HG03469 (cell line): Measurements from ENCODE around the gene GLIPR1L2.
"Not testable (repeated sequence)": the region's sequence is repeated elsewhere in the genome, so short reads cannot be mapped to it uniquely, and the experiment has no call there.

Experiments used
- ATAC-seq: cut with Tn5 transposase; IDR thresholded peaks from one replicate; pipeline ENCODE4 v1.9.1; 2021; ENCODE audit warnings: mild to moderate bottlenecking, moderate library complexity, moderate number of reproducible peaks; ENCODE audit not compliant: unreplicated experiment

Gene GLIPR1L2

DNA sequence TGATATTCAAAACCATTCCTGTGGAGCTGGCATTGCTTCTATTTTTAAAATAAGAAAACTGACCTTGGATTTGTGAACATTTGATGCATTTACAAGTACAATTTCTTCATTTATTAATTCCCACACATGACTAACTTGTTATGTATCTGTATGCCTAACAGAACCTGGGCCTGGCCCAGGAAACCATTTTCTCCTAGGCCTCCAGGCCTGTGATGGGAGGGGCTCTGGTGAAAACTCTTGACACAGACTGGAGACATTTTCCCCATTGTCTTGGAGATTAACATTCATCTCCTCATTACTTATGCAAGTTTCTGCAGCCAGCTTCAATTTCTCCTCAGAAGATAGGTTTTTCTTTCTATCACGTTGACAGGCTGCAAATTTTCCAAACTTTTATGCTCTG is 42.0 kb downstream of the GLIPR1L2 start:
- no peak for ATAC-seq

DNA sequence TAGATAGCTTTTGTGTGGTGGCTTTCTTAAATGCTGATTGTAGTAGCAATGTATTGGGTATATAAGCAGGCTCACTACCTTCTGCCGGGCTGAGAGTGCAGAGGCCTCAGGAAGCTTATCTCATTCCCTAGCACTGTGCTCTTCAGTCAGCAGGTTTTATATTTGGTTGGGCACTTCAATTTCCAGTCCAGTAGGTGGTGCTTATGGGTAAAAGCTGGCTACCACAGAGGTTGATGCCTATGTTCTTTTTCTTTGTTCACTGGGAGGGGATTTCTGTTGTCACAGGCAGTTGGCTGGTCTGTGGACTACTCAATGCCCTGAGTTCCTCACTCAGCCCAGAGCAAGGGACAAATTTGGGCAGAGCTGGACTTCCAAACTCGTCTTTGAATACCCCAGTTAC is 46.7 kb downstream of the GLIPR1L2 start:
- ATAC-seq, result peak; percentile 71

GRCh38 chr12:75438059-75438754 is 47.3 kb downstream of the GLIPR1L2 start:
- ATAC-seq, result no peak

DNA sequence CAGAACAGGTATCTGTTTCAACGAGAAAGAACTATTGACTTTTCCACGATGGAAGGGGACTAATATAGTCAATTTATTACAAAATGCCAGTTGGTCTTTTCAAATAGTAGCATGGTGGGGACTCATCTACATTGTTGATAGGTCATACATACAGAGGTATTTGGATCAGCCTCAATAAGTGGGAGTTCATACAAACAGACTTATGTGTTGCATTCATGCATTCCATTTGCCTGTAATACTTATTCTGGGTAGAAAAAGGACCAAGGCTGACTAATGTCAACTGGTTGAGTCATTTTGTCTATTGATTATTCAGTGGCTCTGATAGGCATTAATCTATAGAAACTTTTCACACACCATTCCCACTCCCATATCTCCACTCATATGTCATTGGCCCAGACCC is 48.2 kb downstream of the GLIPR1L2 start:
- no peak for ATAC-seq

DNA sequence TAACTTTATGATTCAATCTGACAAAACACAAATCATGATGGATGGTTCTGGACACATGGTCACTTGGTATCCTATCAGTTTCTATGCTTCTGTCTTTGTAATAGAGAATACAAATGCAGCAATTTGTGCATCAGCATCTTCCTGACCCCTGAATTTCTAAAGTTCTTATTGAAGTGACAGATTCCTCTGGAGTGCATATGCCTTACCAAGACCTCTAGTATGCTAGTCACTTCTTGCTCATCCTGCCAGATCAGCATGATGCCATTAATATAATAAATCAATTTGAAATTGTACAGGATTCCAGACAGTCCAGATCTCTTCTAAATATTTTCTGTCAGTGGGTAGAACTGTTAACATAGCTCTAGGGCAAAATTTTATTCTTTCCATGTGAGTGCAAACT is 49.0 kb downstream of the GLIPR1L2 start:
- ATAC-seq, result no peak

DNA sequence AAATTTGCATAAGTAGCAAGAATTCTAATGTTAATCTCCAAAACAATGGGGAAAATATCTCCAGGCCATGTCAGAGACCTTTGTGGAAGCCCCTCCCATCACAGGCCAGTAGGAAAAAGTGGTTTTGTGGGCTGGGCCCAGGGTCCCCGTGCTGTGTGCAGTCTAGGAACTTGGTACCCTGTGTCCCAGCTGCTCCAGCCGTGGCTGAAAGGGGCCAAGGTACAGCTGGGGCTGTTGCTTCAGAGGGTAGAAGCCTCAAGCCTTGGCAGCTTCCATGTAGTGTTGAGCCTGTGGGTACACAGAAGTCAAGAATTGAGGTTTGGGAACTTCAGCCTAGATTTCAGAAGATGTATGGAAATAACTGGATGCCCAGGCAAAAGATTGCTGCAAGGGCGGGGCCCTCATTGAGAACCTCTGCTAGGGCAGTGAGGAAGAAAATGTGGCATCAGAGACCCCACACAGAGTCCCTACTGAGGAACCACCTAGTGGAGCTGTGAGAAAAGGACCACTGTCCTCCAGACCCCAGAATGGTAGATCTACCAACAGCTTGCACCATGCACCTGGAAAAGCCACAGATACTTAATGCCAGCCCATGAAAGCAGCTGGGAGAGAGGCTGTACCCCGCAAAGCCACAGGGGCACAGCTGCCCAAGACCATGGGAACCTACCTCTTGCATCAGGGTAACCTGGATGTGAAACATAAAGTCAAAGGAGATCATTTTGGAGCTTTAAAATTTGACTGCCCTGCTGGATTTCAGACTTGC is 51.0 kb downstream of the GLIPR1L2 start:
- ATAC-seq, result not testable (repeated sequence)

DNA sequence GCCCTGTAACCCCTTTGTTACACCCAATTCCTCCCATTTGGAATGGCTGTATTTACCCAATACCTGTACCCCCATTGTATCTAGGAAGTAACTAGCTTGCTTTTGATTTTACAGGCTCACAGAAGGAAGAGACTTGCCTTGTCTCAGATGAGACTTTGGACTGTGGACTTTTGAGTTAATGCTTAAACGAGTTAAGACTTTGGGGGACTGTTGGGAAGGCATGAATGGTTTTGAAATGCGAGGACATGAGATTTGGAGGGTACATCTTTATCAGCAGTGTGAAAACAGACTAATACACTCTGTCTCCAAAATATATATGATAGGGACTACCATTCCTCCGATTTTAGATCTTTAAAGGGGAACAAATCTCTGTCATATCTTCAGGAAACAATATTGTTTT is 51.6 kb downstream of the GLIPR1L2 start:
- ATAC-seq, result not testable (repeated sequence)

DNA sequence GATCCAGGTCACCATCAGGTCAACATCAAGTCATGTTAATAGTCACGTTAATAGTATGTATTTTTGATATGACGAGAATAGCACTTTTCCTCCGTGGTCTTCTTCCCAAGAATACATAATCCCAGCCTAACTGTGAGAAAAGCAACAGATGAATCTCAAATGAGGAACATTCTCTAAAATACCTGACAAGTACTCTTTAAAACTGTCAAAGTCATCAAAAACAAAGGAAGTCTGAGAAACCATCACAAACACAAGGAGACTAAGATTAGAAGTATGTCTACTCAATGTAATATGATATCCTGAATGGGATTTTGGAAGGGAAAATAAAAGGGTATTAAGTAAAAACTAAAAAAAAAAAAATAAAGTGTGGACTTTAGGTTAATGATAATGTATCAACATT is 52.8 kb downstream of the GLIPR1L2 start:
- ATAC-seq, result no peak

DNA sequence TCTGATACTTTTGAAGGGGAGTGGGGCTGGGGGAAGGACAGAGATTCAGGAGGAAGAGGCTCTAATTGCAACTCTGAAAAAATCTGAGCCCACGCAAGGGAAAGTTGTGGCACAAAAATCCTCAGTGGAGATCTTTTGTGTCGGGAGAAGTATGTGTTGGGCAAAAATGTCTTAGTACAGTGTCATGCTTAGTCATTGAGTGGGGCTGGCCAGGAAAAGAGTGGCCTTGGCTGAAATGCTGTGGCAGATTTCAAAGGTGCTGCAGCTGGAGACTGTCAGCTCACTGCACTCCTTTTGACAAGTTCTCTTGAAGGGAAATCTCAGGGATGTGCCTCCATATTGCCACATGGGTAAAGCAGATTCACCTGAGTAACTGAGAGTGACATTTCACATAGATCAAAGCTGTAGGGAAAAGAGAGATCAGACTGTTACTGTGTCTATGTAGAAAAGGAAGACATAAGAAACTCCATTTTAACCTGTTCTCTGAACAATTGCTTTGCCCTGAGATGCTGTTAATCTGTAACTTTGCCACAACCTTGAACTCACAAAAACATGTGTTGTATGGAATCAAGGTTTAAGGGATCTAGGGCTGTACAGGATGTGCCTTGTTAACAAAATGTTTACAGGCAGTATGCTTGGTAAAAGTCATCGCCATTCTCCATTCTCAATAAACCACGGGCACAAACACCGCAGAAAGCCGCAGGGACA is 53.7 kb downstream of the GLIPR1L2 start:
- ATAC-seq, result no peak

DNA sequence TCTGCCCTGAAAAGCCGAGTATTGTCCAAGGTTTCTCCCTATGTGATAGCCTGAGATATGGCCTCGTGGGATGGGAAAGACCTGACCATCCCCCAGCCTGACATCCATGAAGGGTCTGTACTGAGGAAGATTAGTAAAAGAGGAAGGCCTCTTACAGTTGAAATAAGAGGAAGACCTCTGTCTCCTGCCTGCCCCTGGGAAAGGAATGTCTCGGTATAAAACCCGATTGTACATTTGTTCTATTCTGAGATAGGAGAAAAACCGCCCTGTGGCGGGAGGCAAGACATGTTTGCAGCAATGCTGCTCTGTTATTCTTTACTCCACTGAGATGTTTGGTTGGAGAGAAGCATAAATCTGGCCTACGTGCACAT is 54.2 kb downstream of the GLIPR1L2 start:
- not testable (repeated sequence) for ATAC-seq

DNA sequence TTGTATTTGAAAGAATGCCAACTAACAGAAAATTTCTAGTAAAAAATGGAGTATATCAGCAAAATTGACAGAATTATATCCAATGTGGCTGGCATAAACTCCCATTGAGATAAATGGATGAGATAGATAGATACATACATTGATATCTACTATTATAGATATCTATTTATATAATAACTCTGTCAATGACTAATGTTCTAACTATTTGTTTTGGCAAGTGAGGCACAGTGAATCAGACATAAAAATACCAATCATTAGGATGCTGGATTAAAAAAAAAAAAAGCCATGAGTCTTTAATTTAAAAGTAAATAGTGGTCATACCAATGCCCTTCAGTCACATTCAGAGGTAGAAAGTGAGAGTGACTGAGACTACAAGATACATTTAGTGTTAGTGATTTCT is 56.0 kb downstream of the GLIPR1L2 start:
- ATAC-seq, result no peak

DNA sequence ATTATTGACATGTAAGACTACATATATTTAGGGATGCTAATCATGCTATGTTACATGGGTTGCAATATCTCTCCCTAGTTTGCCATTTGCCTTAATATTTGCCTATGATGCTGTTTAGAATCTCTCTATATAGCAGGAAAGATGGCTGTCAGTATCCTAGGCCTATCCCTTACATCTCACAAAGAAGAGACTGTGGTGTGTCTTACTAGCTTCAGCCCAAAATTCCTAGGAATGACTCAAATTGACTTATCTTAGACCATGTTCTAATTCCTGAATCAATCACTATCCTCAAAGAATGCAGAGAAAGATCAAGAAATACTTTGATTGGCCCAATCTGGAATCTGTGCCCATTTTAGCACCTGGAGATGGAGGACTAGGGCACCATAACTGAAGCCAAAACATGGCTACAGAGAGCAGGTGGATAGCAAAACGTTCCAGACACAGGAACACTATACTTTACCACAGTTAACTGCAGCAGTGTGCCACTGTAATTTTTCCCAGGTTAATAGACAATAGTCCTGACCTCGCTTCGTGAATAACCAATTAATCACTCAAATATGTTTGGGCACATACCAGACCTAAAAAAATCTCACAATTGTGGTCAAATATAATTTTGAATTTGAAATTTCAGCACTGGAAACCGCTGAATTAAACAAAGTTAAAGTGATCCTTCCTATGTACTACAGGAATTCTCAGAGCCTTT is 57.0 kb downstream of the GLIPR1L2 start:
- ATAC-seq, result no peak

- no peak for ATAC-seq
These were observed 61.9 kb downstream of the GLIPR1L2 start for GRCh38 chr12:75452675-75453330.

GRCh38 chr12:75455839-75456238 is 65.0 kb downstream of the GLIPR1L2 start:
- no peak for ATAC-seq

- no peak for ATAC-seq
These were observed 66.3 kb downstream of the GLIPR1L2 start for GRCh38 chr12:75457191-75457590.

GRCh38 chr12:75457866-75458265 is 67.0 kb downstream of the GLIPR1L2 start:
- not testable (repeated sequence) for ATAC-seq

GRCh38 chr12:75459755-75460154 is 68.9 kb downstream of the GLIPR1L2 start:
- no peak for ATAC-seq

DNA sequence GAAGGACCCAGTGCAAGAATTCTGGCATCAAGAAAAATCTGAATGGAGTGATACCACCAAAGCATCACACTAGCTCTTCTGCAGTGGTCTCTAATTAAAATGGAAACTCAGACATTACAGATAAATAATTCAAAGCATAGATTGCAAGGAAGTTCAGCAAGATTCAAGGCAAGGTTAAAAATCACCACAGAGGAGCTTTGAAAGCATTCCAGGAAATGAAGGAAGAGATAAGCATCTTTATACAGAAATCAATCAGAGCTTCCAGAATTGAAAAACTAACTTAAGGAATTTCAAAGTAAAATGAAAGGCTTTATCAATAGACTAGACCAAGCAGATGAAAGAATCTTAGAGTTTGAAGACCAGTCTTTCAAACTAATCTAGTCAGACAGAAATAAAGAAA is 69.3 kb downstream of the GLIPR1L2 start:
- ATAC-seq, result no peak

GRCh38 chr12:75471902-75472890 is 81.3 kb downstream of the GLIPR1L2 start:
- ATAC-seq, result peak; percentile 78

DNA sequence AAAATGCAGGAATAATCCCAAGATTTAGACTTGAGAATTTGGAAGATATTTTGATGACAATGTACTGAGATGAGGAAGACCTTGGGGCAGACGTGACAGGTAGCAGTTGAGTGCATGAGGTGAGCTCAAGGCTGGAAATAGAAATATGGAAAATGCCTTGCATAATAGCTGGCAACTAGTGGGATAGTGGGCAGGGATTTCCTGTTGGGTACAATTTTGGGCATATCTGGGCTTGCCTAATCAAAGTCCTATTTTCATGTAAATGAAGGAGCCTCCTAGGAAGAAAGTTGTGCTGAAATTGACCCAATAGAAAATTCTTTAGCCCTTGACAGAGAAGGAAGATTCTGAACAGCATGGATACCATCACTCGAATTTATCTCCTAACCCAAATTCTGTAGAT is 83.2 kb downstream of the GLIPR1L2 start:
- no peak for ATAC-seq
